DMS114 treated with DMSO at 0.1 percent for 48 hours (cell line): ENCODE measurements around the gene GALNT5.

Experiments used
- DNase-seq: peaks from one replicate; lab custom pipeline; 2025; ENCODE audit not compliant: unreplicated experiment; lab: John Stamatoyannopoulos, UW

Gene GALNT5

GRCh38 chr2:157283468-157283867, 26.0 kb downstream of the GALNT5 start:
- DNase-seq, result no peak

- no peak for DNase-seq
Observed at GRCh38 chr2:157287160-157287559, 29.7 kb downstream of the GALNT5 start.

GRCh38 chr2:157290525-157290924, 33.0 kb downstream of the GALNT5 start:
- no peak for DNase-seq

- no peak for DNase-seq
Observed at GRCh38 chr2:157291018-157291417, 33.5 kb downstream of the GALNT5 start.

- DNase-seq, result no peak
Observed at GRCh38 chr2:157292853-157293252, 35.3 kb downstream of the GALNT5 start.

- no peak for DNase-seq
Observed at GRCh38 chr2:157296490-157296889, 39.0 kb downstream of the GALNT5 start.

- no peak for DNase-seq
Observed at GRCh38 chr2:157296958-157297357, 39.5 kb downstream of the GALNT5 start.

- DNase-seq, result no peak
Observed at GRCh38 chr2:157301307-157301706, 43.8 kb downstream of the GALNT5 start.

GRCh38 chr2:157302492-157303099, 45.1 kb downstream of the GALNT5 start:
- DNase-seq, result peak; percentile 36

- no peak for DNase-seq
Observed at GRCh38 chr2:157303612-157304011, 46.1 kb downstream of the GALNT5 start.

GRCh38 chr2:157304811-157305722, 47.6 kb downstream of the GALNT5 start:
- no peak for DNase-seq

- no peak for DNase-seq
Observed at GRCh38 chr2:157305723-157306110, 48.2 kb downstream of the GALNT5 start.

- no peak for DNase-seq
Observed at GRCh38 chr2:157307021-157307420, 49.5 kb downstream of the GALNT5 start.

- no peak for DNase-seq
Observed at GRCh38 chr2:157309878-157310277, 52.4 kb downstream of the GALNT5 start.

- no peak for DNase-seq
Observed at GRCh38 chr2:157311706-157312105, 54.2 kb downstream of the GALNT5 start.

- DNase-seq, result no peak
Observed at GRCh38 chr2:157312866-157313486, 55.5 kb downstream of the GALNT5 start.

GRCh38 chr2:157315901-157316300, 58.4 kb downstream of the GALNT5 start:
- DNase-seq, result no peak

GRCh38 chr2:157318884-157319283, 61.4 kb downstream of the GALNT5 start:
- DNase-seq, result no peak

GRCh38 chr2:157319795-157320194, 62.3 kb downstream of the GALNT5 start:
- DNase-seq, result no peak

- no peak for DNase-seq
Observed at GRCh38 chr2:157320409-157320808, 62.9 kb downstream of the GALNT5 start.

- DNase-seq, result no peak
Observed at GRCh38 chr2:157321466-157321865, 64.0 kb downstream of the GALNT5 start.

GRCh38 chr2:157322432-157322831, 64.9 kb downstream of the GALNT5 start:
- DNase-seq, result no peak
